SH-SY5Y (cell line): Measurements from ENCODE around the gene LMF1.

Experiments used
- GATA2 ChIP-seq: IDR thresholded peaks from 2 replicates; pipeline ENCODE4 v1.6.1; 2011; ENCODE audit warnings: mild to moderate bottlenecking, low read depth, low read length
- GATA3 ChIP-seq: IDR thresholded peaks from 2 replicates; pipeline ENCODE4 v1.6.1; 2011; ENCODE audit warnings: low read depth, mild to moderate bottlenecking, low read length, moderate library complexity

DNA sequence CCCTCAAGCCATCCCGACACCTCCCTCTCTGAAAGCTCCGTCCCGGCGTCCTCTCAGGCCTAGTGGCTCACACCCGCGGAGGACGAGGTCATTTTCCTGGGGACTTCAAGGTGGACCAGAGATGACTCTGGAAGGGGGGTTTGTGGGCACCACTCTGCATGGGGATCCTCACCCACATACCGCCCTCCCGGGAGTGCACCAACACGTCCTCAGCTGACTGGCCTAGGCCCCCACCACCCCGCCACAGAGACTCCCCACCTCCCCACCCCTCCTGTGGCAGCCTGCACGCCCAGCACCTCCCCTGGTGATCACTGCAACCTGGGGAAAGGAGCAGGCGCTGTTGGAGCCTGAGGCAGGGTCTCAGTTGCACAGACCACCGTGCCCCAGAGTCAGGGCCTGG lies 8.4 kb upstream of the LMF1 start:
- TF ChIP-seq GATA2, result no peak
- TF ChIP-seq GATA3, result no peak
